IMR-90 (cell line): ENCODE data around the gene MB21D2. TPM values are rescaled to one million over a fixed set of nuclear protein-coding genes. Genes with fewer than 3 reads are reported as not detected.

Experiments used
- ATAC-seq: fragments of 200-7000 bp; cut with Tn5 transposase; 2 replicates; pipeline ENCODE4 v1.9.1; 2020; ENCODE audit warnings: low read depth, mild to moderate bottlenecking, moderate library complexity
- BruUV-seq: library from RNA; stranded (reverse); fragments of 400-500 nt; replicated peaks from 2 replicates; lab custom pipeline; 2021; lab: Mats Ljungman, UMichigan
- CTCF ChIA-PET: fragments of 300-600 bp; formaldehyde crosslinking; extraction: SDS; loops from one replicate; lab custom pipeline; 2021; ENCODE audit warnings: antibody characterized with exemption; lab: Yijun Ruan, JAX
- POLR2A ChIA-PET: fragments of 300-600 bp; sonication (Branson Sonifier 250); formaldehyde crosslinking; loops from one replicate; lab custom pipeline; 2022; ENCODE audit warnings: antibody characterized with exemption; ENCODE audit not compliant: unreplicated experiment; lab: Charles Lee
- DNase-seq: peaks from one replicate; pipeline ENCODE4 v3.0.0; 2013
- H2AFZ ChIP-seq: replicated peaks from 2 replicates; pipeline ENCODE3; 2013; ENCODE audit warnings: low read length, mild to moderate bottlenecking; ENCODE audit not compliant: poor library complexity
- H2AK5ac ChIP-seq: 2 replicates; pipeline ENCODE4 v1.6.1; 2013; ENCODE audit warnings: low read depth, low read length, inconsistent platforms
- H2AK9ac ChIP-seq: replicated peaks from 2 replicates; pipeline ENCODE3; 2013; ENCODE audit warnings: mild to moderate bottlenecking, low read depth, low read length, moderate library complexity; ENCODE audit not compliant: poor library complexity
- H2BK120ac ChIP-seq: 2 replicates; pipeline ENCODE4 v1.6.1; 2013; ENCODE audit warnings: low read depth, low read length, inconsistent platforms
- H2BK15ac ChIP-seq: 3 replicates; pipeline ENCODE4 v1.6.1; 2013; ENCODE audit warnings: low read depth, low read length, inconsistent platforms
- H2BK20ac ChIP-seq: 2 replicates; pipeline ENCODE4 v1.6.1; 2013; ENCODE audit warnings: low read depth, mild to moderate bottlenecking, inconsistent platforms, low read length, moderate library complexity
- H2BK5ac ChIP-seq: 2 replicates; pipeline ENCODE4 v1.6.1; 2013; ENCODE audit warnings: mild to moderate bottlenecking, low read depth, low read length, inconsistent platforms; ENCODE audit not compliant: poor library complexity, severe bottlenecking
- H3K14ac ChIP-seq: replicated peaks from 2 replicates; pipeline ENCODE4 v1.6.1; 2013; ENCODE audit warnings: low read depth, low read length, inconsistent platforms
- H3K18ac ChIP-seq: 2 replicates; pipeline ENCODE4 v1.6.1; 2013; ENCODE audit warnings: low read depth, low read length, control low read depth
- H3K23ac ChIP-seq: 2 replicates; pipeline ENCODE4 v1.6.1; 2013; ENCODE audit warnings: low read depth, low read length, inconsistent platforms
- H3K27ac ChIP-seq: 2 replicates; pipeline ENCODE4 v1.5.1; 2013; ENCODE audit warnings: mild to moderate bottlenecking, control low read depth, low read length; ENCODE audit not compliant: insufficient read depth
- H3K27me3 ChIP-seq: 2 replicates; pipeline ENCODE4 v1.6.1; 2013; ENCODE audit warnings: low read length; ENCODE audit not compliant: control insufficient read depth, insufficient read depth
- H3K36me3 ChIP-seq: 2 replicates; pipeline ENCODE4 v1.6.1; 2013; ENCODE audit warnings: low read length, mixed read lengths; ENCODE audit not compliant: control insufficient read depth, insufficient read depth
- H3K4ac ChIP-seq: 2 replicates; pipeline ENCODE4 v1.6.1; 2013; ENCODE audit warnings: low read depth, low read length, inconsistent platforms
- H3K4me1 ChIP-seq: 2 replicates; pipeline ENCODE4 v1.6.1; 2013; ENCODE audit warnings: low read length, mixed read lengths; ENCODE audit not compliant: control insufficient read depth, insufficient read depth
- H3K4me2 ChIP-seq: 2 replicates; pipeline ENCODE4 v1.6.1; 2013; ENCODE audit warnings: low read depth, mild to moderate bottlenecking, control low read depth, low read length, moderate library complexity
- H3K4me3 ChIP-seq: 2 replicates; pipeline ENCODE4 v1.5.1; 2013; ENCODE audit warnings: low read depth, mild to moderate bottlenecking, control low read depth, low read length, moderate library complexity; ENCODE audit not compliant: insufficient read depth
- H3K56ac ChIP-seq: 2 replicates; pipeline ENCODE4 v1.6.1; 2013; ENCODE audit warnings: low read length, inconsistent platforms; ENCODE audit not compliant: insufficient read depth; ENCODE audit errors: extremely low read depth
- H3K79me1 ChIP-seq, 2 experiments: 2 replicates each; pipeline ENCODE4 v1.6.1; 2013; ENCODE audit warnings: low read length in 2 of 2, inconsistent platforms in 1 of 2, low read depth in 1 of 2
- H3K9ac ChIP-seq: 2 replicates; pipeline ENCODE4 v1.6.1; 2013; ENCODE audit warnings: low read depth, low read length, control low read depth
- H3K9me1 ChIP-seq: 2 replicates; pipeline ENCODE4 v1.6.1; 2013; ENCODE audit warnings: low read length, inconsistent platforms; ENCODE audit not compliant: insufficient read depth
- H3K9me3 ChIP-seq: 2 replicates; pipeline ENCODE4 v1.6.1; 2013; ENCODE audit warnings: low read length; ENCODE audit not compliant: control insufficient read depth, insufficient read depth
- H4K20me1 ChIP-seq: 2 replicates; pipeline ENCODE4 v1.6.1; 2013; ENCODE audit warnings: low read length, inconsistent platforms; ENCODE audit not compliant: insufficient read depth
- H4K5ac ChIP-seq: 2 replicates; pipeline ENCODE4 v1.6.1; 2013; ENCODE audit warnings: mild to moderate bottlenecking, low read depth, low read length, control low read depth
- H4K8ac ChIP-seq, 2 experiments: 2 replicates each; pipeline ENCODE4 v1.6.1; 2013; ENCODE audit warnings: low read depth in 2 of 2, low read length in 2 of 2, control low read depth in 1 of 2, inconsistent platforms in 1 of 2
- H4K91ac ChIP-seq: 2 replicates; pipeline ENCODE4 v1.6.1; 2013; ENCODE audit warnings: low read depth, low read length, inconsistent platforms; ENCODE audit not compliant: insufficient read depth
- BHLHE40 ChIP-seq: fragments of 150-350 bp; IDR thresholded peaks from 2 replicates; pipeline ENCODE4 v1.6.1; 2016; ENCODE audit warnings: mild to moderate bottlenecking, low read depth, low read length
- CEBPB ChIP-seq: IDR thresholded peaks from 2 replicates; pipeline ENCODE4 v1.6.1; 2012; ENCODE audit warnings: low read depth, low read length, improper control_type of control experiment
- CHD1 ChIP-seq: IDR thresholded peaks from 2 replicates; pipeline ENCODE4 v1.6.1; 2012; ENCODE audit warnings: low read depth, low read length, improper control_type of control experiment
- FOS ChIP-seq: fragments of 150-350 bp; IDR thresholded peaks from 2 replicates; pipeline ENCODE4 v1.6.1; 2016; ENCODE audit warnings: low read depth, low read length
- MAFK ChIP-seq: IDR thresholded peaks from 2 replicates; pipeline ENCODE4 v1.6.1; 2012; ENCODE audit warnings: low read depth, low read length, improper control_type of control experiment
- MAZ ChIP-seq: IDR thresholded peaks from 2 replicates; pipeline ENCODE4 v1.6.1; 2012; ENCODE audit warnings: low read depth, mild to moderate bottlenecking, low read length, improper control_type of control experiment, moderate library complexity, borderline replicate concordance
- MXI1 ChIP-seq: IDR thresholded peaks from 2 replicates; pipeline ENCODE4 v1.6.1; 2012; ENCODE audit warnings: low read depth, mild to moderate bottlenecking, low read length, moderate library complexity, borderline replicate concordance
- NFE2L2 ChIP-seq: fragments of 150-350 bp; IDR thresholded peaks from 2 replicates; pipeline ENCODE4 v1.6.1; 2016; ENCODE audit warnings: low read depth, mild to moderate bottlenecking, low read length
- POLR2A ChIP-seq: IDR thresholded peaks from 2 replicates; pipeline ENCODE4 v1.6.1; 2012; ENCODE audit warnings: mild to moderate bottlenecking, low read depth, low read length
- RAD21 ChIP-seq: IDR thresholded peaks from 2 replicates; pipeline ENCODE4 v1.6.1; 2012; ENCODE audit warnings: low read length, improper control_type of control experiment
- RCOR1 ChIP-seq: IDR thresholded peaks from 2 replicates; pipeline ENCODE4 v1.6.1; 2012; ENCODE audit warnings: mild to moderate bottlenecking, low read length, improper control_type of control experiment; ENCODE audit not compliant: insufficient replicate concordance
- RFX5 ChIP-seq: IDR thresholded peaks from 2 replicates; pipeline ENCODE4 v1.8.0; 2012; ENCODE audit warnings: low read depth, mild to moderate bottlenecking, low read length, moderate library complexity
- SMC3 ChIP-seq: fragments of 150-350 bp; IDR thresholded peaks from 2 replicates; pipeline ENCODE4 v1.6.1; 2016; ENCODE audit warnings: low read depth, mild to moderate bottlenecking, antibody characterized with exemption, low read length, moderate library complexity
- WGBS, 2 experiments: methylation state at CpG; one replicate each; pipeline versions ENCODE4 v1.1.5 to v1.1.7; 2013; ENCODE audit warnings: missing lambda C conversion rate in 2 of 2; ENCODE audit not compliant: insufficient read length in 1 of 2; ENCODE audit errors: extremely low coverage in 2 of 2; 5-methylcytosine and 5-hydroxymethylcytosine counted together
- dilution Hi-C: fragments of 300-500 bp; cut with HindIII; formaldehyde crosslinking; loops from one replicate; pipeline ENCODE4 v1.14.3; 2018; ENCODE audit warnings: low sequenced_read_pairs; ENCODE audit not compliant: unreplicated experiment
- in situ Hi-C: fragments of 300-500 bp; cut with MboI; formaldehyde crosslinking; loops from 3 replicates; pipeline ENCODE4 v1.14.3; 2019; ENCODE audit warnings: low sequenced_read_pairs, inconsistent platforms, mixed read lengths
- intact Hi-C: fragments of 100-400 bp; cut with micrococcal nuclease; formaldehyde crosslinking; loops from 2 replicates; pipeline ENCODE4 v1.10.0; 2022
- polyA plus RNA-seq, 3 experiments: library from polyadenylated mRNA; depleted of rRNA; stranded (reverse); fragments of >200 nt; gene quantifications; 2 replicates each; pipeline ENCODE4 v1.2.3, GENCODE V29; 2012; ENCODE audit warnings: low replicate concordance in 1 of 3
- total RNA-seq: library from RNA; depleted of rRNA; stranded (reverse); fragments of >200 nt; gene quantifications from 2 replicates; pipeline ENCODE4 v1.2.3, GENCODE V29; 2012
- TF ChIP-seq, protein P1 (sequence below): conservative IDR thresholded peaks from 2 replicates; pipeline ENCODE4 v1.5.1; 2012; ENCODE audit warnings: mild to moderate bottlenecking, low read depth, low read length, improper control_type of control experiment
- TF ChIP-seq, protein P2 (sequence below): fragments of 150-350 bp; IDR thresholded peaks from 2 replicates; pipeline ENCODE4 v1.6.1; 2017; ENCODE audit warnings: mild to moderate bottlenecking, antibody characterized with exemption, low read length, low read depth
- TF ChIP-seq, protein P3 (sequence below): fragments of 150-350 bp; IDR thresholded peaks from 2 replicates; pipeline ENCODE4 v1.6.1; 2016; ENCODE audit warnings: low read depth, mild to moderate bottlenecking, low read length, moderate library complexity, borderline replicate concordance

MB21D2 gene
- total and polyA plus RNA-seq, 2 of the 4 experiments (the other 2 are of a cell fraction), result 13.6 to 44.8 TPM

DNA sequence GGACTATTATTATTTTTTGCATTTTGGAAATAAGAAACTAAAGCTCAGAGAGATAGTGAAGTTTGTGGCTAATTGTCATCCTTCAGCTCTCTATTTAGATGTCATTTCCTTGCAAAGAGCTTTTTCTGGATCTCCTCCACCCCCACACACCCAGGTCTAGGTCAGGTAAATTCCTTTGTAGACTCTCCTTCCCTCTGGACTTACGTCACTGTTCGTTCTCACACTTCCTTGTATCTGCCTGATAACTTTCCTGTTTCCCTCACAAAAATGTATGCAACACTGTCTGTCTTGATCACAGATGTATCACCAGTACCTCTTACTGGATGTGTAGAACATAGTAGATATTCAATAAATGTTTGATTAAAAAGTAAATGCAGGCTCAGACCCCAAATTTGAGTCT, 6.1 kb upstream of the MB21D2 start:
- no peaks in the 10 kb centered on the region for H3K36me3 ChIP-seq
- H4K5ac ChIP-seq, result no peak overlapping the region
- no TSS peak for BruUV-seq
- H3K4me2 ChIP-seq, result no peak overlapping the region
- POLR2A ChIA-PET, result no interaction called here
- in situ Hi-C loops (no loop called here), dilution Hi-C loops (no loop called here), intact Hi-C loops (no loop called here)
- no peaks in the 10 kb centered on the region for H3K4me1 ChIP-seq
- H3K9me1 ChIP-seq, result no peaks in the 10 kb centered on the region
- no peaks in the 10 kb centered on the region for H3K27me3 ChIP-seq
- no peak overlapping the region for H2BK5ac ChIP-seq
- H4K20me1 ChIP-seq, result no peaks in the 10 kb centered on the region
- H3K9ac ChIP-seq, result no peak overlapping the region
- no peak overlapping the region for H2BK20ac ChIP-seq
- ATAC-seq (no peak), DNase-seq (no peak)
- no peak overlapping the region for H4K8ac ChIP-seq
- no peaks in the 10 kb centered on the region for H3K9me3 ChIP-seq
- H3K14ac ChIP-seq, result no peak overlapping the region
- H3K56ac ChIP-seq, result no peak overlapping the region
- H2BK15ac ChIP-seq, result no peak overlapping the region
- H3K23ac ChIP-seq, result no peak overlapping the region
- TF ChIP-seq, protein P1, sequence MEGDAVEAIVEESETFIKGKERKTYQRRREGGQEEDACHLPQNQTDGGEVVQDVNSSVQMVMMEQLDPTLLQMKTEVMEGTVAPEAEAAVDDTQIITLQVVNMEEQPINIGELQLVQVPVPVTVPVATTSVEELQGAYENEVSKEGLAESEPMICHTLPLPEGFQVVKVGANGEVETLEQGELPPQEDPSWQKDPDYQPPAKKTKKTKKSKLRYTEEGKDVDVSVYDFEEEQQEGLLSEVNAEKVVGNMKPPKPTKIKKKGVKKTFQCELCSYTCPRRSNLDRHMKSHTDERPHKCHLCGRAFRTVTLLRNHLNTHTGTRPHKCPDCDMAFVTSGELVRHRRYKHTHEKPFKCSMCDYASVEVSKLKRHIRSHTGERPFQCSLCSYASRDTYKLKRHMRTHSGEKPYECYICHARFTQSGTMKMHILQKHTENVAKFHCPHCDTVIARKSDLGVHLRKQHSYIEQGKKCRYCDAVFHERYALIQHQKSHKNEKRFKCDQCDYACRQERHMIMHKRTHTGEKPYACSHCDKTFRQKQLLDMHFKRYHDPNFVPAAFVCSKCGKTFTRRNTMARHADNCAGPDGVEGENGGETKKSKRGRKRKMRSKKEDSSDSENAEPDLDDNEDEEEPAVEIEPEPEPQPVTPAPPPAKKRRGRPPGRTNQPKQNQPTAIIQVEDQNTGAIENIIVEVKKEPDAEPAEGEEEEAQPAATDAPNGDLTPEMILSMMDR, result no peak
- TF ChIP-seq CEBPB, result no peak
- TF ChIP-seq RCOR1, result no peak
- TF ChIP-seq MAZ, result no peak
- TF ChIP-seq MAFK, result no peak
- TF ChIP-seq SMC3, result no peak
- no peak for TF ChIP-seq POLR2A
- TF ChIP-seq, protein P2, sequence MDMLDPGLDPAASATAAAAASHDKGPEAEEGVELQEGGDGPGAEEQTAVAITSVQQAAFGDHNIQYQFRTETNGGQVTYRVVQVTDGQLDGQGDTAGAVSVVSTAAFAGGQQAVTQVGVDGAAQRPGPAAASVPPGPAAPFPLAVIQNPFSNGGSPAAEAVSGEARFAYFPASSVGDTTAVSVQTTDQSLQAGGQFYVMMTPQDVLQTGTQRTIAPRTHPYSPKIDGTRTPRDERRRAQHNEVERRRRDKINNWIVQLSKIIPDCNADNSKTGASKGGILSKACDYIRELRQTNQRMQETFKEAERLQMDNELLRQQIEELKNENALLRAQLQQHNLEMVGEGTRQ, result no peak
- TF ChIP-seq MXI1, result no peak
- TF ChIP-seq NFE2L2, result no peak
- TF ChIP-seq CHD1, result no peak
- TF ChIP-seq RAD21, result no peak
- TF ChIP-seq, protein P3, sequence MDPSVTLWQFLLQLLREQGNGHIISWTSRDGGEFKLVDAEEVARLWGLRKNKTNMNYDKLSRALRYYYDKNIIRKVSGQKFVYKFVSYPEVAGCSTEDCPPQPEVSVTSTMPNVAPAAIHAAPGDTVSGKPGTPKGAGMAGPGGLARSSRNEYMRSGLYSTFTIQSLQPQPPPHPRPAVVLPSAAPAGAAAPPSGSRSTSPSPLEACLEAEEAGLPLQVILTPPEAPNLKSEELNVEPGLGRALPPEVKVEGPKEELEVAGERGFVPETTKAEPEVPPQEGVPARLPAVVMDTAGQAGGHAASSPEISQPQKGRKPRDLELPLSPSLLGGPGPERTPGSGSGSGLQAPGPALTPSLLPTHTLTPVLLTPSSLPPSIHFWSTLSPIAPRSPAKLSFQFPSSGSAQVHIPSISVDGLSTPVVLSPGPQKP, result no peak
- TF ChIP-seq FOS, result no peak
- TF ChIP-seq RFX5, result no peak
- TF ChIP-seq BHLHE40, result no peak
- no CpG with 5 or more reads among the region's 2 CpGs for WGBS, 2 experiments
- no peak overlapping the region for H3K27ac ChIP-seq
- H2AFZ ChIP-seq, result no peak overlapping the region
- H2BK120ac ChIP-seq, result no peak overlapping the region
- H3K4me3 ChIP-seq, result no peak overlapping the region
- CTCF ChIA-PET, result interaction anchor here (1.1 kb wide), 1 partner anchor 111 kb away, joined by 3 read pairs; no protein-coding TSS in a partner anchor
- H3K4ac ChIP-seq, result no peak overlapping the region
- no peak overlapping the region for H3K18ac ChIP-seq
- H2AK9ac ChIP-seq, result no peak overlapping the region
- H4K91ac ChIP-seq, result no peak overlapping the region
- H3K79me1 ChIP-seq, result no peaks in the 10 kb centered on the region; a peak in 1 of 4 replicates
- H2AK5ac ChIP-seq, result no peak overlapping the region
